Measurements from ENCODE around the gene FAU. TPM values are rescaled to one million over a fixed set of nuclear protein-coding genes. Genes with fewer than 3 reads are reported as not detected.
A peak's percentile ranks its signal among the peaks of the same experiment; 100 is the strongest.

The FAU gene
- total and polyA plus RNA-seq, 9 of the 15 experiments (the other 6 are each of a cell fraction or from before 2014, with no cell fraction given) = 433 to 1,827 (median 942) TPM

DNA sequence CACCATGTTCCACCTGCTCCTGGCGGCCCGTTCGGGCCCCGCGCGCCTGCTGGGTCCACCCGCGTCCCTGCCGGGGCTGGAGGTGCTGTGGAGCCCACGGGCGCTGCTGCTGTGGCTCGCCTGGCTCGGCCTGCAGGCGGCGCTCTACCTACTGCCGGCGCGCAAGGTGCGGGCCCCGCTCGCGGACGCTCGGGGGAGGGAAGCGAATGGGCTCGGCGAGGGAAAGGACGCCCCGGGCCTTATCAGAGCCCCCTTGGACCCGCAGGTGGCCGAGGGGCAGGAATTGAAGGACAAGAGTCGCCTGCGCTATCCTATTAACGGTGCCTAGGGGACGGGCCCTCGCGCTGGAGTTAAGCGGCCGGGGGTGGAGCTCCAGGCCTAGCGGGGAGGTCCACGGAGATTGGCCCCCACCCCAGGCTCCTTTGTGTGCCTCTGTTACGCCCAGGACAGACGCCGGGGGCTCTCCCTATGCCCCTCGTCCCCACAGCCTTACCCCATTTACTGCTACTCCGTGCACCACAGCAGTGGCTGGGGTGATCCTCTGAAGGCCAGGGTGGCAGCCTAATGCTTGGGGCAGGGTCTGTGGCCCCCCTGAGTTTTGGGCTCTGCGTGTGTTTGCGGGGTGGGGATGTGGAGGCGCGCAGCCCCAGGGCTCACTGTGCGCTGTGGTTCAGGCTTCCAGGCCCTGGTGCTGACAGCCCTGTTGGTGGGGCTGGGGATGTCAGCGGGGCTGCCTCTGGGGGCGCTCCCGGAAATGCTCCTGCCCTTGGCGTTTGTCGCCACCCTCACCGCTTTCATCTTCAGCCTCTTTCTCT lies 9.2 kb downstream of the FAU start (continued):
- peak; percentile 78 to 93 (median 91) for TF ChIP-seq CTCF (IDR thresholded peaks at IDR 0.05 in 2 of 3, conservative IDR thresholded peaks at IDR 0.05 in 1 of 3; ENCODE audit: insufficient read depth in 2 of 3, low read depth in 1 of 3, low read length in 3 of 3)

GRCh38 chr11:65111744-65112545 lies 10.0 kb downstream of the FAU start, which contains the start of gene TM7SF2:
TSS of gene TM7SF2 (plus strand) at chr11:65111872. CDS start at chr11:65112016, 144 bp downstream.
- peak within 1 kb of the TSS; percentile 78 to 89 for H3K9ac ChIP-seq (ENCODE audit: insufficient read depth in 1 of 2, low read depth in 2 of 2, low read length in 2 of 2)
- 2% methylated on average over 41 of the region's 64 CpGs for WGBS (ENCODE audit: insufficient coverage, low coverage, missing lambda C conversion rate)
- H3K4me2 ChIP-seq (ENCODE audit: insufficient read depth, low read length) = peak within 1 kb of the TSS; percentile 93
- H3K79me2 ChIP-seq (ENCODE audit: control insufficient read depth, insufficient read depth, low read length) = peaks cover 21% of the 10 kb centered on the region
- no peaks in the 10 kb centered on the region for H3K9me3 ChIP-seq (replicated peaks; ENCODE audit: control insufficient read depth, insufficient read depth, low read depth, low read length)
- peak within 1 kb of the TSS; percentile 89 for H2AFZ ChIP-seq (ENCODE audit: low read depth, low read length)
- no peaks in the 10 kb centered on the region for H4K20me1 ChIP-seq (replicated peaks; ENCODE audit: control insufficient read depth, insufficient read depth, low read length)
- ATAC-seq (peak; percentile 90), FAIRE-seq (peak; percentile 95), DNase-seq (ENCODE audit: extremely low read depth in 1 of 4, low spot score in 3 of 4) (peak; percentile 96 to 99 (median 98))
- intact Hi-C loops (cut with micrococcal nuclease) = loop anchor here (1.0 to 10.0 kb wide), 6 partner anchors 69 to 265 kb away; partner anchors contain the start of genes CAPN1 and CDC42EP2
- H3K36me3 ChIP-seq (ENCODE audit: control insufficient read depth, insufficient read depth, low read length) = peaks cover 39% of the 10 kb centered on the region
- H3K9me1 ChIP-seq (ENCODE audit: control insufficient read depth, insufficient read depth, low read length) = no peaks in the 10 kb centered on the region
- H3K4me1 ChIP-seq (replicated peaks in 1 of 2; ENCODE audit: control insufficient read depth in 2 of 2, insufficient read depth in 2 of 2, low read length in 2 of 2) = peaks cover 29 to 63% of the 10 kb centered on the region in 2 experiments
- no peaks in the 10 kb centered on the region for H3K27me3 ChIP-seq (ENCODE audit: control insufficient read depth in 2 of 2, insufficient read depth in 2 of 2, low read length in 2 of 2)
- in situ Hi-C loops (cut with MboI) = no loop called here
- no TSS peak for BruUV-seq (replicated peaks)
- H3K27ac ChIP-seq (ENCODE audit: extremely low read depth, low read depth, low read length) = peak within 1 kb of the TSS; percentile 79
- POLR2A ChIA-PET = interaction anchor here (0.6 to 7.2 kb wide), 24 partner anchors 8 to 333 kb away, joined by 3 to 92 read pairs (median 4); partner anchors contain the start of genes ARL2, CAPN1, FAU and GPHA2
- CTCF ChIA-PET (ENCODE audit: low intra/inter-chr PET ratio) = interaction anchor here (0.6 to 2.5 kb wide), 6 partner anchors 10 to 150 kb away, joined by 3 to 19 read pairs (median 4); partner anchors contain the start of genes ARL2, CAPN1, FAU and MRPL49
- peak within 1 kb of the TSS; percentile 44 for H3K4me3 ChIP-seq
- TF ChIP-seq CSDE1 (IDR thresholded peaks at IDR 0.05) (no peak), VEZF1 (CRISPR knock-in tag; IDR thresholded peaks at IDR 0.05) (no peak; the same call in 1 of the 2 replicates), MCM7 (IDR thresholded peaks at IDR 0.05) (no peak), E4F1 (CRISPR knock-in tag; IDR thresholded peaks at IDR 0.05; ENCODE audit: borderline replicate concordance) (no peak), SNRNP70 (optimal IDR thresholded peaks at IDR 0.05; ENCODE audit: low read depth, low read length) (no peak), SPI1 (IDR thresholded peaks at IDR 0.05; ENCODE audit: borderline replicate concordance, low read depth, low read length) (no peak), ZNF212 (CRISPR knock-in tag; IDR thresholded peaks at IDR 0.05) (no peak)
- TF ChIP-seq, protein P1, sequence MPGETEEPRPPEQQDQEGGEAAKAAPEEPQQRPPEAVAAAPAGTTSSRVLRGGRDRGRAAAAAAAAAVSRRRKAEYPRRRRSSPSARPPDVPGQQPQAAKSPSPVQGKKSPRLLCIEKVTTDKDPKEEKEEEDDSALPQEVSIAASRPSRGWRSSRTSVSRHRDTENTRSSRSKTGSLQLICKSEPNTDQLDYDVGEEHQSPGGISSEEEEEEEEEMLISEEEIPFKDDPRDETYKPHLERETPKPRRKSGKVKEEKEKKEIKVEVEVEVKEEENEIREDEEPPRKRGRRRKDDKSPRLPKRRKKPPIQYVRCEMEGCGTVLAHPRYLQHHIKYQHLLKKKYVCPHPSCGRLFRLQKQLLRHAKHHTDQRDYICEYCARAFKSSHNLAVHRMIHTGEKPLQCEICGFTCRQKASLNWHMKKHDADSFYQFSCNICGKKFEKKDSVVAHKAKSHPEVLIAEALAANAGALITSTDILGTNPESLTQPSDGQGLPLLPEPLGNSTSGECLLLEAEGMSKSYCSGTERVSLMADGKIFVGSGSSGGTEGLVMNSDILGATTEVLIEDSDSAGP (CRISPR knock-in tag; IDR thresholded peaks at IDR 0.05) = no peak
